Astrocyte (in vitro differentiated cells and primary cell): ENCODE data around the gene BEST4. TPM values are rescaled to one million over a fixed set of nuclear protein-coding genes. Genes with fewer than 3 reads are reported as not detected.
A peak's percentile ranks its signal among the peaks of the same experiment; 100 is the strongest.
"Not testable (repeated sequence)": the region's sequence is repeated elsewhere in the genome, so short reads cannot be mapped to it uniquely, and the experiment has no call there.

Source experiments
- DNase-seq: peaks from one replicate; pipeline ENCODE4 v3.0.0-alpha.2; 2010; ENCODE audit warnings: low read depth
- FAIRE-seq: peaks from 2 replicates; lab custom pipeline; 2011; peaks lifted over from hg19 to GRCh38; lab: Jason Lieb, UNC
- H2AFZ ChIP-seq: 2 replicates; pipeline ENCODE4 v1.6.0; 2012; ENCODE audit warnings: low read depth, low read length, inconsistent platforms
- H3K27ac ChIP-seq: 2 replicates; pipeline ENCODE4 v1.5.1; 2011; ENCODE audit warnings: low read depth, low read length, inconsistent platforms
- H3K27me3 ChIP-seq: 2 replicates; pipeline ENCODE4 v1.6.0; 2011; ENCODE audit warnings: low read length, inconsistent platforms; ENCODE audit not compliant: insufficient read depth
- H3K36me3 ChIP-seq: 2 replicates; pipeline ENCODE4 v1.5.1; 2011; ENCODE audit warnings: low read length, inconsistent platforms; ENCODE audit not compliant: insufficient read depth
- H3K4me1 ChIP-seq: 2 replicates; pipeline ENCODE4 v1.5.1; 2011; ENCODE audit warnings: low read length, inconsistent platforms; ENCODE audit not compliant: insufficient read depth
- H3K4me2 ChIP-seq: 2 replicates; pipeline ENCODE4 v1.6.0; 2012; ENCODE audit warnings: low read length, inconsistent platforms
- H3K4me3 ChIP-seq: 2 replicates; pipeline ENCODE4 v1.5.1; 2011; ENCODE audit warnings: low read depth, mild to moderate bottlenecking, low read length, inconsistent platforms; ENCODE audit not compliant: insufficient read depth
- H3K79me2 ChIP-seq: 2 replicates; pipeline ENCODE4 v1.6.0; 2012; ENCODE audit warnings: mild to moderate bottlenecking, low read length, inconsistent platforms; ENCODE audit not compliant: insufficient read depth
- H3K9ac ChIP-seq: 2 replicates; pipeline ENCODE4 v1.6.0; 2012; ENCODE audit warnings: mild to moderate bottlenecking, low read length, inconsistent platforms
- H3K9me3 ChIP-seq: 2 replicates; pipeline ENCODE4 v1.5.1; 2012; ENCODE audit warnings: low read depth, mild to moderate bottlenecking, low read length, inconsistent platforms; ENCODE audit not compliant: insufficient read depth
- H4K20me1 ChIP-seq: 2 replicates; pipeline ENCODE4 v1.6.0; 2012; ENCODE audit warnings: low read length, inconsistent platforms; ENCODE audit not compliant: insufficient read depth
- H3K27ac Mint-ChIP-seq: one replicate; pipeline ENCODE4 v1.8.0; 2021; ENCODE audit warnings: mild to moderate bottlenecking, mixed read lengths; ENCODE audit not compliant: unreplicated experiment
- H3K27me3 Mint-ChIP-seq: one replicate; pipeline ENCODE4 v1.8.0; 2021; ENCODE audit warnings: low read depth, mixed read lengths; ENCODE audit not compliant: unreplicated experiment
- H3K36me3 Mint-ChIP-seq: one replicate; pipeline ENCODE4 v1.8.0; 2021; ENCODE audit warnings: low read depth, mixed read lengths; ENCODE audit not compliant: unreplicated experiment
- H3K4me1 Mint-ChIP-seq: one replicate; pipeline ENCODE4 v1.8.0; 2021; ENCODE audit warnings: low read depth, mixed read lengths; ENCODE audit not compliant: unreplicated experiment
- H3K4me3 Mint-ChIP-seq: one replicate; pipeline ENCODE4 v1.8.0; 2021; ENCODE audit warnings: mild to moderate bottlenecking, moderate library complexity, mixed read lengths; ENCODE audit not compliant: unreplicated experiment
- H3K9me3 Mint-ChIP-seq: one replicate; pipeline ENCODE4 v1.8.0; 2021; ENCODE audit warnings: mild to moderate bottlenecking, mixed read lengths; ENCODE audit not compliant: unreplicated experiment
- EZH2 ChIP-seq: IDR thresholded peaks from 2 replicates; pipeline ENCODE4 v1.6.1; 2012; ENCODE audit warnings: mild to moderate bottlenecking, low read length, inconsistent platforms; ENCODE audit not compliant: insufficient read depth
- total RNA-seq: library from RNA; stranded (reverse); gene quantifications from 2 replicates; pipeline ENCODE4 v1.2.1, GENCODE V29; 2021
- TF ChIP-seq, protein P1 (sequence below): IDR thresholded peaks from 2 replicates; pipeline ENCODE4 v1.5.1; 2011; ENCODE audit warnings: low read depth, mild to moderate bottlenecking, inconsistent platforms, low read length, moderate library complexity; ENCODE audit not compliant: insufficient read depth

Gene BEST4
- total RNA-seq, 1 donor from 2014 or later: not detected

DNA sequence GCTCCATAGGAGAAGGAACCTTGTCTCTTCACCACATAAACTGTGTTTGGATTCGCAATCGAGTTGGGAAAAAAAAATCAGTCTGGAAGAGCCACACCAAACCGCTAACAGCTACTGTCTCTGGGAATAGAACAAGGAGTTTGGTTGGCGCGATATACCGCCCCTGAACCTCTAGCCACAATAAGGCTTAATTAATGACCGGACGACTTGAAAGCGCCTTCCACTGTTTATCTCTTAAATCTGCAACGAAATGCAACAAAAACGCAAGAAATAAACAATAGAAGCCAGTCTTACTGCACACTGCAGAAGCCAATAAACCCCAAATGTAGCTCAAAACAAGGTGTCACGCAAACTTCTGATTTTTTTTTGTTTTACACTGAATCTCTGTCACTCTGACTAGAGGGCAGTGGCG is 31.2 kb upstream of the BEST4 start:
- TF ChIP-seq EZH2: no peak
- TF ChIP-seq, protein P1, sequence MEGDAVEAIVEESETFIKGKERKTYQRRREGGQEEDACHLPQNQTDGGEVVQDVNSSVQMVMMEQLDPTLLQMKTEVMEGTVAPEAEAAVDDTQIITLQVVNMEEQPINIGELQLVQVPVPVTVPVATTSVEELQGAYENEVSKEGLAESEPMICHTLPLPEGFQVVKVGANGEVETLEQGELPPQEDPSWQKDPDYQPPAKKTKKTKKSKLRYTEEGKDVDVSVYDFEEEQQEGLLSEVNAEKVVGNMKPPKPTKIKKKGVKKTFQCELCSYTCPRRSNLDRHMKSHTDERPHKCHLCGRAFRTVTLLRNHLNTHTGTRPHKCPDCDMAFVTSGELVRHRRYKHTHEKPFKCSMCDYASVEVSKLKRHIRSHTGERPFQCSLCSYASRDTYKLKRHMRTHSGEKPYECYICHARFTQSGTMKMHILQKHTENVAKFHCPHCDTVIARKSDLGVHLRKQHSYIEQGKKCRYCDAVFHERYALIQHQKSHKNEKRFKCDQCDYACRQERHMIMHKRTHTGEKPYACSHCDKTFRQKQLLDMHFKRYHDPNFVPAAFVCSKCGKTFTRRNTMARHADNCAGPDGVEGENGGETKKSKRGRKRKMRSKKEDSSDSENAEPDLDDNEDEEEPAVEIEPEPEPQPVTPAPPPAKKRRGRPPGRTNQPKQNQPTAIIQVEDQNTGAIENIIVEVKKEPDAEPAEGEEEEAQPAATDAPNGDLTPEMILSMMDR: no peak
- Histone ChIP-seq H2AFZ (no peak overlapping the region), H3K4me1 (peaks cover 13% of the 10 kb centered on the region), H3K9me3 (no peaks in the 10 kb centered on the region), H3K36me3 (peaks cover 14% of the 10 kb centered on the region), H3K27ac (no peak overlapping the region), H3K9ac (peak overlapping the region; percentile 20), H3K4me3 (peak overlapping the region; percentile 15), H3K27me3 (no peaks in the 10 kb centered on the region), H4K20me1 (no peaks in the 10 kb centered on the region), H3K4me2 (peak overlapping the region; percentile 84), H3K79me2 (no peaks in the 10 kb centered on the region)
- H3K27me3 Mint-ChIP-seq: peaks cover 2% of the 10 kb centered on the region
- H3K36me3 Mint-ChIP-seq: peaks cover 14% of the 10 kb centered on the region
- FAIRE-seq: peak; percentile 41
- DNase-seq: no peak
- H3K4me1 Mint-ChIP-seq: peaks cover 18% of the 10 kb centered on the region
- H3K9me3 Mint-ChIP-seq: peaks cover 3% of the 10 kb centered on the region
- H3K4me3 Mint-ChIP-seq: peak overlapping the region; percentile 16
- peak overlapping the region; percentile 99 for H3K27ac Mint-ChIP-seq

DNA sequence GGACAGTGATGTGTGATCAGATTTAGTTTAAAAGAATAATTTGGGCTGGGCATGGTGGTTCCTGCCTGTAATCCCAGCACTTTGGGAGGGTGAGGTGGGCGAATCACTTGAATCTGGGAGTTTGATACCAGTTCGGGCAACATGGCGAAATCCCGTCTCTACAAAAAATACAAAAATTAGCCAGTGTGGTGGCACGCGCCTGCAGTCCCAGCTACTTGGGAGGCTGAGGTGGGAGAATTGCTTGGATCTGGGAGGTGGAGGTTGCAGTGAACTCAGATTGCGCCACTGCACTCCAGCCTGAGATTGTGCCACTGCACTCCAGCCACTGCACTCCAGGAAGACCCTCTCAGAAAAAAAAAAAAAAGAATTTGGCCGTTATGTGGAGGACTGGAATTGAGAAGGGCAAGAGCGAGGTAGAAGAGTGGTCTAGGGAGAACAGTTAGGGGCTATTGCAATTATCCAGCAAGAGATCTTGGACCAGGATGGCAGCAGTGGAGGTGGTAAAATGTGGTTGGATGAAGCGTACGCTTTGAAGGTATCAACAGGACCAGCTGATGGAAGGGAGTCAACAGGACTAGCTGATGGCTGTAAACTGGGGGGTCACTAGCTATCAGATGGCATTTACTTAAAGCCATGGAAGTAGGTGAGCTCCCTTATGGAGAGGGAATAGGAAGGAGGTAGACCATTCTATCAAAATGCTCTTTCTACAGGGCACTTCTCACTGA is 30.0 kb upstream of the BEST4 start:
- H3K4me3 Mint-ChIP-seq: no peak overlapping the region
- H3K27me3 Mint-ChIP-seq: peaks cover 2% of the 10 kb centered on the region
- H3K9ac ChIP-seq: no peak overlapping the region
- no peaks in the 10 kb centered on the region for H4K20me1 ChIP-seq
- no peak for DNase-seq
- peaks cover 14% of the 10 kb centered on the region for H3K36me3 Mint-ChIP-seq
- H3K36me3 ChIP-seq: peaks cover 14% of the 10 kb centered on the region
- peaks cover 3% of the 10 kb centered on the region for H3K9me3 Mint-ChIP-seq
- H3K4me3 ChIP-seq: no peak overlapping the region
- FAIRE-seq: no peak
- H3K4me1 ChIP-seq: peaks cover 23% of the 10 kb centered on the region
- H3K4me2 ChIP-seq: no peak overlapping the region
- no peaks in the 10 kb centered on the region for H3K27me3 ChIP-seq
- TF ChIP-seq, protein P1: no peak
- TF ChIP-seq EZH2: no peak
- H3K4me1 Mint-ChIP-seq: peaks cover 21% of the 10 kb centered on the region
- no peak overlapping the region for H2AFZ ChIP-seq
- H3K27ac Mint-ChIP-seq: no peak overlapping the region
- no peak overlapping the region for H3K27ac ChIP-seq
- H3K79me2 ChIP-seq: peaks cover 5% of the 10 kb centered on the region
- H3K9me3 ChIP-seq: no peaks in the 10 kb centered on the region

DNA sequence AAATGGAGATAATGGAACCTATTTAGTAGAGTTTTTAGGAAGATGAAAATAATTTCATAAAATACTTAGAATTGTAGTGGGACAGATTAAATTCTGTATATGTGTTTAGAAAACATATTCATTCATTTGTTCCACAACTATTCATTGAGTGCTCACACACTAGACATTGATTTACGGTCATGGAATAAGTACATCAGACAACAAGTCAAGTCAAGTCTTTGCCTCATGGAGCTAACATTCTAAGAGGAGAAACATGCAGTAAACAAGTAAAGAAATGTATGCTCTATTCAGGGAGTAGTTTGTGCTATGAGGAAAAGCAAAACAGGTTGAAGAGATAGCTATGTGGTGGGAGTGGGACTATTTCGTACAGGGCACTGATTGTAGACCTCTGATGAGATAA is 29.3 kb upstream of the BEST4 start:
- Histone ChIP-seq H4K20me1 (no peaks in the 10 kb centered on the region), H3K36me3 (peaks cover 14% of the 10 kb centered on the region), H3K27me3 (no peaks in the 10 kb centered on the region), H2AFZ (no peak overlapping the region), H3K27ac (no peak overlapping the region), H3K79me2 (peaks cover 11% of the 10 kb centered on the region), H3K4me1 (peaks cover 29% of the 10 kb centered on the region), H3K9me3 (no peaks in the 10 kb centered on the region), H3K4me3 (no peak overlapping the region), H3K9ac (no peak overlapping the region), H3K4me2 (no peak overlapping the region)
- Mint-ChIP-seq H3K36me3 (peaks cover 14% of the 10 kb centered on the region), H3K27me3 (peaks cover 2% of the 10 kb centered on the region), H3K27ac (no peak overlapping the region), H3K4me1 (peaks cover 24% of the 10 kb centered on the region), H3K4me3 (no peak overlapping the region), H3K9me3 (peaks cover 3% of the 10 kb centered on the region)
- no peak for FAIRE-seq
- no peak for DNase-seq
- no peak for TF ChIP-seq EZH2
- TF ChIP-seq, protein P1: no peak

DNA sequence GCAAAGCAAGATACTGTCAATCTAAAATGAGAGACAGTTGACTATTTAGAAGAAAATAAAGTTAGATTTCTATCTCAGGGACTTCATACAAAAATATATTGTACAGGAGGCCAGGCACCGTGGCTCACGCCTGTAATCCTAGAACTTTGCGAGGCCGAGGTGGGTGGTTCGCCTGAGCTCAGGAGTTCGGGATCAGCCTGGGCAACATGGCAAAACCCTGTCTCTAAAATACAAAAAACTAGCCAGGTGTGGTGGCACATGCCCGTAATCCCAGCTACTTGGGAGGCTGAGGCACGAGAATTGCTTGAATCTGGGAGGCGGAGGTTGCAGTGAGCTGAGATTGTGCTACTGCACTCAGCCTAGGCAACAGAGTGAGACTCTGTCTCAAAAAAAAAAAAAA is 28.0 kb upstream of the BEST4 start:
- not testable (repeated sequence) for FAIRE-seq, H3K9me3 Mint-ChIP-seq, H3K27me3 ChIP-seq, DNase-seq, H3K9me3 ChIP-seq, H3K27ac ChIP-seq, H3K4me3 ChIP-seq, H3K9ac ChIP-seq, H4K20me1 ChIP-seq, H3K27me3 Mint-ChIP-seq, H3K4me2 ChIP-seq, H2AFZ ChIP-seq, H3K4me3 Mint-ChIP-seq
- Mint-ChIP-seq H3K4me1 (peaks cover 37% of the 10 kb centered on the region), H3K36me3 (peaks cover 16% of the 10 kb centered on the region), H3K27ac (peak overlapping the region; percentile 41)
- Histone ChIP-seq H3K4me1 (peaks cover 43% of the 10 kb centered on the region), H3K79me2 (peaks cover 16% of the 10 kb centered on the region), H3K36me3 (peaks cover 14% of the 10 kb centered on the region)
